H1 (cell line): ENCODE results near the gene DCAF4L1. TPM values are rescaled to one million over a fixed set of nuclear protein-coding genes. Genes with fewer than 3 reads are reported as not detected.

Experiments used
- CTCF ChIA-PET: fragments of 300-600 bp; sonication (Branson Sonifier 250); formaldehyde crosslinking; loops from one replicate; lab custom pipeline; 2021; ENCODE audit not compliant: partially characterized antibody; lab: Charles Lee
- POLR2A ChIA-PET: fragments of 300-600 bp; sonication (Branson Sonifier 250); formaldehyde crosslinking; loops from one replicate; lab custom pipeline; 2021; ENCODE audit warnings: inconsistent platforms; ENCODE audit not compliant: partially characterized antibody; lab: Charles Lee
- DNase-seq, 2 experiments: peaks; one replicate each; pipeline versions ENCODE4 v3.0.0 to v3.0.0-alpha.2; 2010 to 2022; ENCODE audit warnings: low spot score in 2 of 2, low read depth in 1 of 2, mixed read lengths in 1 of 2
- FAIRE-seq: peaks from 2 replicates; lab custom pipeline; 2011; peaks lifted over from hg19 to GRCh38; lab: Jason Lieb, UNC
- H2AFZ ChIP-seq: 2 replicates; pipeline ENCODE4 v1.8.1; 2012; ENCODE audit warnings: low read length, inconsistent platforms
- H2AK5ac ChIP-seq: 2 replicates; pipeline ENCODE4 v1.6.1; 2013; ENCODE audit warnings: low read depth, low read length
- H2BK120ac ChIP-seq: replicated peaks from 2 replicates; pipeline ENCODE3; 2013; ENCODE audit warnings: low read depth, low read length, inconsistent platforms
- H2BK12ac ChIP-seq: 2 replicates; pipeline ENCODE4 v1.6.1; 2013; ENCODE audit warnings: low read depth, low read length
- H2BK15ac ChIP-seq: 2 replicates; pipeline ENCODE4 v1.6.1; 2013; ENCODE audit warnings: low read length
- H2BK20ac ChIP-seq: 2 replicates; pipeline ENCODE4 v1.6.1; 2013; ENCODE audit warnings: low read length
- H2BK5ac ChIP-seq: 2 replicates; pipeline ENCODE4 v1.6.1; 2013; ENCODE audit warnings: low read depth, low read length
- H3K14ac ChIP-seq: 2 replicates; pipeline ENCODE4 v1.6.1; 2013; ENCODE audit warnings: inconsistent platforms; ENCODE audit not compliant: insufficient read length
- H3K18ac ChIP-seq: 2 replicates; pipeline ENCODE4 v1.6.1; 2013; ENCODE audit warnings: low read length; ENCODE audit errors: extremely low read depth
- H3K23ac ChIP-seq: 2 replicates; pipeline ENCODE4 v1.6.1; 2013; ENCODE audit warnings: inconsistent platforms; ENCODE audit not compliant: insufficient read length
- H3K23me2 ChIP-seq: 2 replicates; pipeline ENCODE4 v1.6.1; 2013; ENCODE audit warnings: low read depth, low read length
- H3K27ac ChIP-seq: 2 replicates; pipeline ENCODE4 v1.6.1; 2011; ENCODE audit warnings: low read depth, low read length, inconsistent platforms
- H3K27me3 ChIP-seq, 4 experiments: replicated peaks in 1 of 4; 1 replicate in 1 of 4; 2 replicates in 3 of 4; pipeline versions ENCODE4 v1.6.1 to v1.8.1; 2011 to 2013; ENCODE audit warnings: low read length in 3 of 4, mild to moderate bottlenecking in 3 of 4, inconsistent platforms in 2 of 4, mixed read lengths in 2 of 4, moderate library complexity in 1 of 4; ENCODE audit not compliant: control insufficient read depth in 3 of 4, insufficient read depth in 3 of 4; ENCODE audit errors: extremely low read depth in 1 of 4
- H3K36me3 ChIP-seq, 4 experiments: 2 replicates each; pipeline versions ENCODE4 v1.6.1 to v1.8.1; 2011 to 2013; ENCODE audit warnings: mild to moderate bottlenecking in 4 of 4, low read length in 3 of 4, moderate library complexity in 2 of 4, control low read depth in 1 of 4, inconsistent platforms in 1 of 4; ENCODE audit not compliant: insufficient read depth in 4 of 4, control insufficient read depth in 2 of 4
- H3K4ac ChIP-seq: replicated peaks from 2 replicates; pipeline ENCODE3; 2013; ENCODE audit warnings: low read length, low read depth, mixed read lengths, inconsistent platforms; ENCODE audit not compliant: insufficient read length
- H3K4me1 ChIP-seq, 4 experiments: replicated peaks in 1 of 4; 1 replicate in 1 of 4; 2 replicates in 3 of 4; pipeline versions ENCODE4 v1.6.1 to v1.8.1; 2011 to 2013; ENCODE audit warnings: low read length in 3 of 4, inconsistent platforms in 2 of 4, mixed read lengths in 1 of 4; ENCODE audit not compliant: insufficient read depth in 4 of 4, control insufficient read depth in 3 of 4
- H3K4me2 ChIP-seq, 2 experiments: 2 replicates each; pipeline versions ENCODE4 v1.6.1 to v1.8.1; 2011 to 2013; ENCODE audit warnings: low read depth in 2 of 2, low read length in 2 of 2, control low read depth in 1 of 2, inconsistent platforms in 1 of 2, mild to moderate bottlenecking in 1 of 2; ENCODE audit not compliant: insufficient read depth in 1 of 2
- H3K4me3 ChIP-seq, 4 experiments: fragments of 200-600, 300-600 bp in 1 of 4; sonication (generic), shearing (Covaris generic), sonication (Bioruptor Twin) in 1 of 4; 2 replicates each; pipeline versions ENCODE4 v1.5.1 to v1.8.1; 2011 to 2016; ENCODE audit warnings: low read length in 4 of 4, low read depth in 3 of 4, control low read depth in 2 of 4, inconsistent platforms in 2 of 4, mild to moderate bottlenecking in 2 of 4, mixed read lengths in 1 of 4, moderate library complexity in 1 of 4; ENCODE audit not compliant: insufficient read depth in 2 of 4; ENCODE audit errors: extremely low read depth in 1 of 4
- H3K56ac ChIP-seq: replicated peaks from 2 replicates; pipeline ENCODE3; 2013; ENCODE audit warnings: low read depth, mild to moderate bottlenecking, mixed read lengths, low read length, inconsistent platforms; ENCODE audit not compliant: insufficient read length
- H3K79me1 ChIP-seq: 2 replicates; pipeline ENCODE4 v1.6.1; 2013; ENCODE audit warnings: low read depth, low read length, control low read depth
- H3K79me2 ChIP-seq, 2 experiments: 2 replicates each; pipeline versions ENCODE4 v1.6.1 to v1.8.1; 2012 to 2013; ENCODE audit warnings: low read length in 2 of 2, mild to moderate bottlenecking in 2 of 2, inconsistent platforms in 1 of 2; ENCODE audit not compliant: insufficient read depth in 2 of 2, control insufficient read depth in 1 of 2
- H3K9ac ChIP-seq, 4 experiments: replicated peaks in 1 of 4; 1 replicate in 1 of 4; 2 replicates in 3 of 4; pipeline versions ENCODE4 v1.6.1 to v1.8.1; 2011 to 2013; ENCODE audit warnings: low read depth in 3 of 4, low read length in 3 of 4, control low read depth in 2 of 4, mild to moderate bottlenecking in 2 of 4, moderate library complexity in 2 of 4, inconsistent platforms in 1 of 4; ENCODE audit errors: extremely low read depth in 1 of 4
- H3K9me3 ChIP-seq, 2 experiments: 2 replicates each; pipeline versions ENCODE4 v1.6.1 to v1.8.1; 2012 to 2013; ENCODE audit warnings: mild to moderate bottlenecking in 2 of 2, moderate library complexity in 2 of 2, control low read depth in 1 of 2, inconsistent platforms in 1 of 2, low read depth in 1 of 2, low read length in 1 of 2, mixed read lengths in 1 of 2; ENCODE audit not compliant: insufficient read depth in 2 of 2
- H4K20me1 ChIP-seq, 2 experiments: replicated peaks in 1 of 2; 2 replicates each; pipeline versions ENCODE3 to v1.8.1; 2011 to 2013; ENCODE audit warnings: inconsistent platforms in 2 of 2, low read length in 2 of 2, mild to moderate bottlenecking in 1 of 2; ENCODE audit not compliant: insufficient read depth in 2 of 2, control insufficient read depth in 1 of 2
- H4K5ac ChIP-seq: 2 replicates; pipeline ENCODE4 v1.6.1; 2013; ENCODE audit warnings: low read length, low read depth, mixed read lengths, inconsistent platforms; ENCODE audit not compliant: insufficient read length
- H4K8ac ChIP-seq: 2 replicates; pipeline ENCODE4 v1.8.0; 2013; ENCODE audit warnings: mild to moderate bottlenecking, moderate library complexity, low read length, inconsistent platforms; ENCODE audit not compliant: insufficient read depth; ENCODE audit errors: extremely low read depth
- H4K91ac ChIP-seq: replicated peaks from 2 replicates; pipeline ENCODE3; 2013; ENCODE audit warnings: low read length, mixed read lengths, inconsistent platforms; ENCODE audit not compliant: insufficient read length
- BACH1 ChIP-seq: IDR thresholded peaks from 2 replicates; pipeline ENCODE4 v1.6.1; 2012; ENCODE audit warnings: low read length, improper control_type of control experiment
- CHD2 ChIP-seq: IDR thresholded peaks from 2 replicates; pipeline ENCODE4 v1.6.1; 2012; ENCODE audit warnings: low read length, improper control_type of control experiment
- EP300 ChIP-seq, 2 experiments: IDR thresholded peaks; 1 replicate in 1 of 2; 2 replicates in 1 of 2; pipeline ENCODE4 v1.6.1; 2011 to 2012; ENCODE audit warnings: low read depth in 2 of 2, low read length in 2 of 2, mild to moderate bottlenecking in 2 of 2, borderline replicate concordance in 1 of 2, inconsistent platforms in 1 of 2, moderate library complexity in 1 of 2
- HDAC2 ChIP-seq, 2 experiments: fragments of 300-600 bp in 1 of 2; sonication (generic) in 1 of 2; IDR thresholded peaks; 2 replicates each; pipeline ENCODE4 v1.6.1; 2011 to 2012; ENCODE audit warnings: low read depth in 2 of 2, low read length in 2 of 2, mild to moderate bottlenecking in 2 of 2, moderate library complexity in 2 of 2, borderline replicate concordance in 1 of 2, inconsistent platforms in 1 of 2
- POLR2AphosphoS5 ChIP-seq: IDR thresholded peaks from 2 replicates; pipeline ENCODE4 v1.6.1; 2011; ENCODE audit warnings: low read depth, low read length
- RAD21 ChIP-seq, 2 experiments: IDR thresholded peaks in 1 of 2; conservative IDR thresholded peaks in 1 of 2; 2 replicates each; pipeline ENCODE4 v1.6.1; 2011; ENCODE audit warnings: low read depth in 2 of 2, low read length in 2 of 2, improper control_type of control experiment in 1 of 2, inconsistent platforms in 1 of 2, mild to moderate bottlenecking in 1 of 2, moderate library complexity in 1 of 2
- ZNF274 ChIP-seq: IDR thresholded peaks from 2 replicates; pipeline ENCODE4 v1.7.0; 2012; ENCODE audit warnings: low read length, borderline replicate concordance; ENCODE audit errors: extremely low read depth
- WGBS, 2 experiments: shearing (Covaris generic) in 1 of 2; methylation state at CpG; one replicate each; pipeline versions ENCODE4 v1.1.6 to v1.1.7; 2013 to 2015; ENCODE audit warnings: low lambda C conversion rate in 2 of 2, mixed read lengths in 2 of 2, inconsistent platforms in 1 of 2, low coverage in 1 of 2, missing lambda C conversion rate in 1 of 2; ENCODE audit not compliant: insufficient replicate concordance in 2 of 2, insufficient coverage in 1 of 2, insufficient read length in 1 of 2; ENCODE audit errors: extremely low coverage in 1 of 2, missing lambda C conversion rate in 1 of 2; 5-methylcytosine and 5-hydroxymethylcytosine counted together
- polyA plus RNA-seq, 7 experiments: library from polyadenylated mRNA; depleted of rRNA in 3 of 7; stranded (reverse) in 5 of 7; unstranded in 2 of 7; fragments of >200 nt in 5 of 7; fragments of 200-250 nt in 2 of 7; gene quantifications; 1 replicate in 5 of 7; 2 replicates in 1 of 7; 4 replicates in 1 of 7; pipeline versions ENCODE4 v1.2.1 to v1.2.3, GENCODE V29; 2011 to 2013; ENCODE audit warnings: missing spikeins in 2 of 7, mixed read lengths in 2 of 7
- total RNA-seq: library from RNA; stranded (reverse); fragmentation: NEBNext Ultra II Directional; extraction: Animal tissue kit (Norgen Biotek cat#: 25700); gene quantifications from 2 replicates; pipeline ENCODE4 v1.2.1, GENCODE V29; 2021
- TF ChIP-seq, protein P1 (sequence below): IDR thresholded peaks from 2 replicates; pipeline ENCODE4 v1.6.1; 2011; ENCODE audit warnings: low read length, improper control_type of control experiment
- TF ChIP-seq, protein P2 (sequence below): IDR thresholded peaks from 2 replicates; pipeline ENCODE4 v1.6.1; 2012; ENCODE audit warnings: inconsistent platforms

DCAF4L1 gene
- total and polyA plus RNA-seq, 2 of the 8 experiments (the other 6 are each of a cell fraction or from before 2014, with no cell fraction given), result 0.06 to 0.15 TPM

DNA sequence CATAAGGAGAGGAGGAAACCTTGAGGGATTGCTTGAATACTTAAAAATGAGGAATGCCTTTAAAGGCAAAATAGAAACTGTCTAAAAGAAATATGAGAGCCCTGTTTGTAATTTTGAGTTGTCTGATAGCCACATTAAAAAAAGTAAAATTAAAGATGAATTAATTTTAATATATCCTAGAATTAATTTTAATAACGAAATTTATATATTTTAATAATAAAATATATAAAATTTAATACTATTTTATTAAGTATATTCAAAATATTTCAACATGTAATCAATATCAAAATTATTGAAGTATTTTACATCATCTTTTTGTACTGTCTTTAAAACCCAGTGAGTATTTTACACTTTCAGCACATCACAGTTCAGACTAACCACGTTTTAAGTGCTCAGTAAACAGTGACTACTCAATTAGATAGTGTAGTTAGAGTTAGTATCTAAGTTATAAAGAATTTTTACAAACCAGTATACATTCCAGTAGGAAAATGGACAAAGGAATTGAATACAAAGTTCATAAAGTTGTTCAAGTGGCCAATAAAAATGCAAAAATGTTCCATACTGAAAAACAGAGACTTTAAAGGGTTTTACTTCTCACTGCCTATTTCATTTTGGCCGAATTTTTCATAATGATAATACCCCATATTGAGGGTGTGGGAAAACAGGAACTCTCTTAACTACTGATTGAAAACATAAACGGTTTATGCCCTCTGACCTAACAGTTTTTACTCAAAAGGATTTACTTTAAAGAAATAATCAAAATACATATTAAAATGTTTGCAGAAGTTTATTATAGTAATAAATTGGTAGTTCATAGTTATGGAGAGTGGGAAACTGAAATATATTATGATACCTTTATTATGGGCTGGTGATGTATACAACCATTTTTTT lies 11.7 kb downstream of the DCAF4L1 start:
- no peak overlapping the region for H2BK12ac ChIP-seq
- DNase-seq, result no peak
- H3K4ac ChIP-seq, result no peak overlapping the region
- ChIA-PET POLR2A (interaction anchor here (0.7 to 0.9 kb wide), 2 partner anchors 32 to 36 kb away, joined by 3 read pairs; no protein-coding TSS in a partner anchor), CTCF (no interaction called here)
- peaks cover 3% of the 10 kb centered on the region; the same call in 1 of the 2 replicates for H3K79me1 ChIP-seq
- no peaks in the 10 kb centered on the region for H3K36me3 ChIP-seq
- no peak overlapping the region for H3K4me2 ChIP-seq
- H3K79me2 ChIP-seq, result peaks cover 3 to 63% of the 10 kb centered on the region in 2 experiments
- H4K8ac ChIP-seq, result no peak overlapping the region
- no peak overlapping the region for H2AFZ ChIP-seq
- H3K9me3 ChIP-seq, result no peaks in the 10 kb centered on the region
- H3K23me2 ChIP-seq, result peaks cover 9% of the 10 kb centered on the region
- no peak overlapping the region for H2BK15ac ChIP-seq
- H2AK5ac ChIP-seq, result no peak overlapping the region
- 84% methylated on average over 4 of the region's 4 CpGs; no CpG with 5 or more reads in 1 of the 2 experiments for WGBS, 2 experiments
- no peaks in the 10 kb centered on the region for H3K27me3 ChIP-seq
- no peak overlapping the region for H4K5ac ChIP-seq
- H4K20me1 ChIP-seq, result peaks cover 0 to 3% of the 10 kb centered on the region in 2 experiments
- no peak overlapping the region for H3K4me3 ChIP-seq
- H3K18ac ChIP-seq, result no peak overlapping the region
- H3K9ac ChIP-seq, result no peak overlapping the region
- no peak for FAIRE-seq
- H2BK5ac ChIP-seq, result no peak overlapping the region
- peaks cover 2 to 6% (median 3%) of the 10 kb centered on the region in 4 experiments; a peak in 5 of 7 replicates for H3K4me1 ChIP-seq
- no peak overlapping the region for H2BK20ac ChIP-seq
- no peak overlapping the region for H4K91ac ChIP-seq
- no peak overlapping the region for H3K56ac ChIP-seq
- no peak overlapping the region for H2BK120ac ChIP-seq
- no peak overlapping the region for H3K27ac ChIP-seq
- H3K14ac ChIP-seq, result no peak overlapping the region
- no peak overlapping the region for H3K23ac ChIP-seq
- no peak for TF ChIP-seq BACH1
- TF ChIP-seq POLR2AphosphoS5, result no peak
- no peak for TF ChIP-seq CHD2
- TF ChIP-seq ZNF274, result no peak
- TF ChIP-seq, protein P1, sequence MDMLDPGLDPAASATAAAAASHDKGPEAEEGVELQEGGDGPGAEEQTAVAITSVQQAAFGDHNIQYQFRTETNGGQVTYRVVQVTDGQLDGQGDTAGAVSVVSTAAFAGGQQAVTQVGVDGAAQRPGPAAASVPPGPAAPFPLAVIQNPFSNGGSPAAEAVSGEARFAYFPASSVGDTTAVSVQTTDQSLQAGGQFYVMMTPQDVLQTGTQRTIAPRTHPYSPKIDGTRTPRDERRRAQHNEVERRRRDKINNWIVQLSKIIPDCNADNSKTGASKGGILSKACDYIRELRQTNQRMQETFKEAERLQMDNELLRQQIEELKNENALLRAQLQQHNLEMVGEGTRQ, result no peak
- TF ChIP-seq, protein P2, sequence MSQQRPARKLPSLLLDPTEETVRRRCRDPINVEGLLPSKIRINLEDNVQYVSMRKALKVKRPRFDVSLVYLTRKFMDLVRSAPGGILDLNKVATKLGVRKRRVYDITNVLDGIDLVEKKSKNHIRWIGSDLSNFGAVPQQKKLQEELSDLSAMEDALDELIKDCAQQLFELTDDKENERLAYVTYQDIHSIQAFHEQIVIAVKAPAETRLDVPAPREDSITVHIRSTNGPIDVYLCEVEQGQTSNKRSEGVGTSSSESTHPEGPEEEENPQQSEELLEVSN, result no peak
- no peak for TF ChIP-seq EP300 (IDR thresholded peaks at IDR 0.05; ENCODE audit: borderline replicate concordance in 1 of 2, low read depth in 2 of 2, low read length in 2 of 2)
- TF ChIP-seq RAD21 (IDR thresholded peaks at IDR 0.05 in 1 of 2, conservative IDR thresholded peaks at IDR 0.05 in 1 of 2; ENCODE audit: low read depth in 2 of 2, low read length in 2 of 2), result no peak
- TF ChIP-seq HDAC2 (IDR thresholded peaks at IDR 0.05; ENCODE audit: borderline replicate concordance in 1 of 2, low read depth in 2 of 2, low read length in 2 of 2), result no peak
